HepG2 (cell line): ENCODE results near the gene BRI3BP. TPM values are rescaled to one million over a fixed set of nuclear protein-coding genes. Genes with fewer than 3 reads are reported as not detected.

Source experiments
- CBX1 ChIP-seq: IDR thresholded peaks from one replicate; pipeline ENCODE4 v1.6.1; 2016; ENCODE audit warnings: antibody characterized with exemption, low read depth
- DNMT1 ChIP-seq: sonication (generic); formaldehyde crosslinking; IDR thresholded peaks from 2 replicates; pipeline ENCODE4 v1.5.1; 2020; ENCODE audit warnings: mild to moderate bottlenecking, missing genetic modification reagents
- ELF1 ChIP-seq: sonication (generic); formaldehyde crosslinking; IDR thresholded peaks from 2 replicates; pipeline ENCODE4 v1.4.0; 2020; ENCODE audit warnings: missing genetic modification reagents
- EZH2 ChIP-seq: conservative IDR thresholded peaks from 2 replicates; pipeline ENCODE4 v1.6.1; 2012; ENCODE audit warnings: mild to moderate bottlenecking, low read depth, low read length, moderate library complexity
- GABPB1 ChIP-seq: IDR thresholded peaks from 2 replicates; pipeline ENCODE4 v1.6.1; 2016; ENCODE audit warnings: mild to moderate bottlenecking, missing genetic modification reagents, moderate library complexity, missing compliant biosample characterization
- KAT2B ChIP-seq: fragments of 150-350 bp; IDR thresholded peaks from 2 replicates; pipeline ENCODE4 v1.6.1; 2014; ENCODE audit warnings: low read depth, low read length, borderline replicate concordance
- NFIC ChIP-seq: IDR thresholded peaks from 2 replicates; pipeline ENCODE4 v1.6.1; 2012; ENCODE audit warnings: mild to moderate bottlenecking, low read length, inconsistent platforms
- SP1 ChIP-seq, 2 experiments: fragments of 450-650 bp in 1 of 2; sonication (generic) in 1 of 2; formaldehyde crosslinking in 1 of 2; IDR thresholded peaks; 2 replicates each; pipeline versions ENCODE4 v1.4.0 to v1.6.1; 2016 to 2020; ENCODE audit warnings: missing genetic modification reagents in 1 of 2
- SP140L ChIP-seq: sonication (generic); formaldehyde crosslinking; IDR thresholded peaks from 2 replicates; pipeline ENCODE4 v1.4.0; 2020; ENCODE audit warnings: missing genetic modification reagents, borderline replicate concordance
- ZNF180 ChIP-seq: sonication (generic); formaldehyde crosslinking; IDR thresholded peaks from 2 replicates; pipeline ENCODE4 v1.4.0; 2020; ENCODE audit warnings: low read depth, missing genetic modification reagents, borderline replicate concordance
- ZNF33A ChIP-seq: sonication (generic); formaldehyde crosslinking; IDR thresholded peaks from 2 replicates; pipeline ENCODE4 v1.5.1; 2020; ENCODE audit warnings: missing genetic modification reagents, mild to moderate bottlenecking, moderate library complexity, borderline replicate concordance
- ZNF557 ChIP-seq: sonication (generic); formaldehyde crosslinking; IDR thresholded peaks from 2 replicates; pipeline ENCODE4 v1.4.0; 2020; ENCODE audit warnings: missing genetic modification reagents
- polyA plus RNA-seq, 8 experiments: library from polyadenylated mRNA; depleted of rRNA in 3 of 8; stranded (reverse) in 7 of 8; unstranded in 1 of 8; fragments of >200 nt; fragmentation: Illumina TruSeq in 4 of 8; extraction: Trizol in 4 of 8; gene quantifications; 2 replicates each; pipeline versions ENCODE4 v1.2.1 to v1.2.3, GENCODE V29; 2011 to 2016; ENCODE audit warnings: low read depth in 4 of 8, missing spikeins in 1 of 8, mixed read lengths in 1 of 8; ENCODE audit not compliant: insufficient read depth in 1 of 8
- total RNA-seq, 5 experiments: library from RNA; depleted of rRNA; stranded (reverse); fragments of >200 nt; fragmentation: Illumina TruSeq; extraction: Trizol; gene quantifications; 2 replicates each; pipeline ENCODE4 v1.2.3, GENCODE V29; 2016; ENCODE audit warnings: low read depth in 1 of 5
- TF ChIP-seq, protein P1 (sequence below): sonication (generic); formaldehyde crosslinking; IDR thresholded peaks from 2 replicates; pipeline ENCODE4 v1.4.0; 2020; ENCODE audit warnings: missing genetic modification reagents
- TF ChIP-seq, protein P2 (sequence below): sonication (generic); formaldehyde crosslinking; IDR thresholded peaks from 2 replicates; pipeline ENCODE4 v1.5.0; 2020; ENCODE audit warnings: missing genetic modification reagents
- TF ChIP-seq, protein P3 (sequence below): sonication (generic); formaldehyde crosslinking; IDR thresholded peaks from 2 replicates; pipeline ENCODE4 v1.5.0; 2020; ENCODE audit warnings: mild to moderate bottlenecking, missing genetic modification reagents, borderline replicate concordance
- TF ChIP-seq, protein P4 (sequence below): sonication (generic); formaldehyde crosslinking; IDR thresholded peaks from 2 replicates; pipeline ENCODE4 v1.4.0; 2020; ENCODE audit warnings: missing genetic modification reagents

Gene BRI3BP
- total and polyA plus RNA-seq, 2 of the 13 experiments (the other 11 are each of a cell fraction or from before 2014, with no cell fraction given): 7.5 to 21.1 TPM

DNA sequence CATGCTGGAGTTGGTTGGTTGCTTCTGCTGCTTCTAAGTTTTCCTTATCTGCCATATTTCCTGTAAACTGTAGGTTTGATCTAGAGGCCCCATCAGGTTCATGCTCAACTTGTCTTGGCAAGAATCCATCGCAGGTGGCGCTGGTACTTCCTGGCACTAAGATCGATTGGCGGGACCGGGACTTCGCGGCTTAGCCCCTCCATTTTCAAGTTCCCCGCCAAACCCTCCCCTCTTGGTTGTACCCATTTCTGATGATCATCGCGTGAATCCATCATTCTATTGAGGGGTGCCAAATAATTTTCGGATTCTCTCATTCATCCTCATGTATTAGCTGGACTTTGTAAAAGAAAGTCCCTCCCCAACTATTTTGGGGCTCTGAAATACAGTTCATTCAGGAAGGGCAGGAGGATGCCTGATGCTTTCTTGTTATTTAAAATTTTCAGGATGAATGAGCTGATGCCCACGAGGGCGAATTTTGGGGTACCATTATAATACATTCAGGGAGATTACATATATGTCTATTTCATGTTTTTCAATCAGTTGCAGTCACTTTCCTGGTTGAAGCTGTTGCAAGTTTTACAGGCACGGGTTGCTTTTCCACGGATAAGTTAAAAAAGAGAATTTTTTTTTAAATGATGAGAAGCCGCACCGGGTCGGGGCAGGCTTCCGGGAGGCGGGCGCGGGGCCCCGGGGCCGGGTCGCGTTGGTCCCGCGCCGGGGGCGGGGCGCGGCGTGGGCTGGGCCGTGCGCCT, 395 bp upstream of the BRI3BP start (continued):
- TF ChIP-seq, protein P1, sequence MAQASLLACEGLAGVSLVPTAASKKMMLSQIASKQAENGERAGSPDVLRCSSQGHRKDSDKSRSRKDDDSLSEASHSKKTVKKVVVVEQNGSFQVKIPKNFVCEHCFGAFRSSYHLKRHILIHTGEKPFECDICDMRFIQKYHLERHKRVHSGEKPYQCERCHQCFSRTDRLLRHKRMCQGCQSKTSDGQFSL (CRISPR knock-in tag): no peak
- TF ChIP-seq NFIC (0 out of 2 replicates have a peak, but pooled peaks have one; percentile 28), SP1 (IDR thresholded peaks at IDR 0.05) (no peak), SP1 (CRISPR knock-in tag; IDR thresholded peaks at IDR 0.05) (no peak), DNMT1 (CRISPR knock-in tag) (no peak), SP140L (CRISPR knock-in tag) (no peak), CBX1 (peak; percentile 48), ZNF557 (CRISPR knock-in tag) (no peak), EZH2 (no peak), ELF1 (peak; percentile 45), KAT2B (peak; percentile 47; the same call in 1 of the 2 replicates), ZNF180 (CRISPR knock-in tag) (no peak), ZNF33A (CRISPR knock-in tag) (no peak), GABPB1 (CRISPR knock-in tag) (peak; percentile 75)
- TF ChIP-seq, protein P2, sequence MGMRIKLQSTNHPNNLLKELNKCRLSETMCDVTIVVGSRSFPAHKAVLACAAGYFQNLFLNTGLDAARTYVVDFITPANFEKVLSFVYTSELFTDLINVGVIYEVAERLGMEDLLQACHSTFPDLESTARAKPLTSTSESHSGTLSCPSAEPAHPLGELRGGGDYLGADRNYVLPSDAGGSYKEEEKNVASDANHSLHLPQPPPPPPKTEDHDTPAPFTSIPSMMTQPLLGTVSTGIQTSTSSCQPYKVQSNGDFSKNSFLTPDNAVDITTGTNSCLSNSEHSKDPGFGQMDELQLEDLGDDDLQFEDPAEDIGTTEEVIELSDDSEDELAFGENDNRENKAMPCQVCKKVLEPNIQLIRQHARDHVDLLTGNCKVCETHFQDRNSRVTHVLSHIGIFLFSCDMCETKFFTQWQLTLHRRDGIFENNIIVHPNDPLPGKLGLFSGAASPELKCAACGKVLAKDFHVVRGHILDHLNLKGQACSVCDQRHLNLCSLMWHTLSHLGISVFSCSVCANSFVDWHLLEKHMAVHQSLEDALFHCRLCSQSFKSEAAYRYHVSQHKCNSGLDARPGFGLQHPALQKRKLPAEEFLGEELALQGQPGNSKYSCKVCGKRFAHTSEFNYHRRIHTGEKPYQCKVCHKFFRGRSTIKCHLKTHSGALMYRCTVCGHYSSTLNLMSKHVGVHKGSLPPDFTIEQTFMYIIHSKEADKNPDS (CRISPR knock-in tag): no peak
- TF ChIP-seq, protein P3, sequence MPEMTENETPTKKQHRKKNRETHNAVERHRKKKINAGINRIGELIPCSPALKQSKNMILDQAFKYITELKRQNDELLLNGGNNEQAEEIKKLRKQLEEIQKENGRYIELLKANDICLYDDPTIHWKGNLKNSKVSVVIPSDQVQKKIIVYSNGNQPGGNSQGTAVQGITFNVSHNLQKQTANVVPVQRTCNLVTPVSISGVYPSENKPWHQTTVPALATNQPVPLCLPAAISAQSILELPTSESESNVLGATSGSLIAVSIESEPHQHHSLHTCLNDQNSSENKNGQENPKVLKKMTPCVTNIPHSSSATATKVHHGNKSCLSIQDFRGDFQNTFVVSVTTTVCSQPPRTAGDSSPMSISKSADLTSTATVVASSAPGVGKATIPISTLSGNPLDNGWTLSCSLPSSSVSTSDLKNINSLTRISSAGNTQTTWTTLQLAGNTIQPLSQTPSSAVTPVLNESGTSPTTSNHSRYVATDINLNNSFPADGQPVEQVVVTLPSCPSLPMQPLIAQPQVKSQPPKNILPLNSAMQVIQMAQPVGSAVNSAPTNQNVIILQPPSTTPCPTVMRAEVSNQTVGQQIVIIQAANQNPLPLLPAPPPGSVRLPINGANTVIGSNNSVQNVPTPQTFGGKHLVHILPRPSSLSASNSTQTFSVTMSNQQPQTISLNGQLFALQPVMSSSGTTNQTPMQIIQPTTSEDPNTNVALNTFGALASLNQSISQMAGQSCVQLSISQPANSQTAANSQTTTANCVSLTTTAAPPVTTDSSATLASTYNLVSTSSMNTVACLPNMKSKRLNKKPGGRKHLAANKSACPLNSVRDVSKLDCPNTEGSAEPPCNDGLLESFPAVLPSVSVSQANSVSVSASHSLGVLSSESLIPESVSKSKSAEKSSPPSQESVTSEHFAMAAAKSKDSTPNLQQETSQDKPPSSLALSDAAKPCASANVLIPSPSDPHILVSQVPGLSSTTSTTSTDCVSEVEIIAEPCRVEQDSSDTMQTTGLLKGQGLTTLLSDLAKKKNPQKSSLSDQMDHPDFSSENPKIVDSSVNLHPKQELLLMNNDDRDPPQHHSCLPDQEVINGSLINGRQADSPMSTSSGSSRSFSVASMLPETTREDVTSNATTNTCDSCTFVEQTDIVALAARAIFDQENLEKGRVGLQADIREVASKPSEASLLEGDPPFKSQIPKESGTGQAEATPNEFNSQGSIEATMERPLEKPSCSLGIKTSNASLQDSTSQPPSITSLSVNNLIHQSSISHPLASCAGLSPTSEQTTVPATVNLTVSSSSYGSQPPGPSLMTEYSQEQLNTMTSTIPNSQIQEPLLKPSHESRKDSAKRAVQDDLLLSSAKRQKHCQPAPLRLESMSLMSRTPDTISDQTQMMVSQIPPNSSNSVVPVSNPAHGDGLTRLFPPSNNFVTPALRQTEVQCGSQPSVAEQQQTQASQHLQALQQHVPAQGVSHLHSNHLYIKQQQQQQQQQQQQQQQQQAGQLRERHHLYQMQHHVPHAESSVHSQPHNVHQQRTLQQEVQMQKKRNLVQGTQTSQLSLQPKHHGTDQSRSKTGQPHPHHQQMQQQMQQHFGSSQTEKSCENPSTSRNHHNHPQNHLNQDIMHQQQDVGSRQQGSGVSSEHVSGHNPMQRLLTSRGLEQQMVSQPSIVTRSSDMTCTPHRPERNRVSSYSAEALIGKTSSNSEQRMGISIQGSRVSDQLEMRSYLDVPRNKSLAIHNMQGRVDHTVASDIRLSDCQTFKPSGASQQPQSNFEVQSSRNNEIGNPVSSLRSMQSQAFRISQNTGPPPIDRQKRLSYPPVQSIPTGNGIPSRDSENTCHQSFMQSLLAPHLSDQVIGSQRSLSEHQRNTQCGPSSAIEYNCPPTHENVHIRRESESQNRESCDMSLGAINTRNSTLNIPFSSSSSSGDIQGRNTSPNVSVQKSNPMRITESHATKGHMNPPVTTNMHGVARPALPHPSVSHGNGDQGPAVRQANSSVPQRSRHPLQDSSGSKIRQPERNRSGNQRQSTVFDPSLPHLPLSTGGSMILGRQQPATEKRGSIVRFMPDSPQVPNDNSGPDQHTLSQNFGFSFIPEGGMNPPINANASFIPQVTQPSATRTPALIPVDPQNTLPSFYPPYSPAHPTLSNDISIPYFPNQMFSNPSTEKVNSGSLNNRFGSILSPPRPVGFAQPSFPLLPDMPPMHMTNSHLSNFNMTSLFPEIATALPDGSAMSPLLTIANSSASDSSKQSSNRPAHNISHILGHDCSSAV: no peak
- TF ChIP-seq, protein P4, sequence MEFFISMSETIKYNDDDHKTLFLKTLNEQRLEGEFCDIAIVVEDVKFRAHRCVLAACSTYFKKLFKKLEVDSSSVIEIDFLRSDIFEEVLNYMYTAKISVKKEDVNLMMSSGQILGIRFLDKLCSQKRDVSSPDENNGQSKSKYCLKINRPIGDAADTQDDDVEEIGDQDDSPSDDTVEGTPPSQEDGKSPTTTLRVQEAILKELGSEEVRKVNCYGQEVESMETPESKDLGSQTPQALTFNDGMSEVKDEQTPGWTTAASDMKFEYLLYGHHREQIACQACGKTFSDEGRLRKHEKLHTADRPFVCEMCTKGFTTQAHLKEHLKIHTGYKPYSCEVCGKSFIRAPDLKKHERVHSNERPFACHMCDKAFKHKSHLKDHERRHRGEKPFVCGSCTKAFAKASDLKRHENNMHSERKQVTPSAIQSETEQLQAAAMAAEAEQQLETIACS (CRISPR knock-in tag): no peak
